GM19035 (cell line): ENCODE results near the gene HNRNPA1.
"Not testable (repeated sequence)": the region's sequence is repeated elsewhere in the genome, so short reads cannot be mapped to it uniquely, and the experiment has no call there.

Experiments used
- ATAC-seq: cut with Tn5 transposase; IDR thresholded peaks from one replicate; pipeline ENCODE4 v1.9.1; 2021; ENCODE audit not compliant: unreplicated experiment

The HNRNPA1 gene

DNA sequence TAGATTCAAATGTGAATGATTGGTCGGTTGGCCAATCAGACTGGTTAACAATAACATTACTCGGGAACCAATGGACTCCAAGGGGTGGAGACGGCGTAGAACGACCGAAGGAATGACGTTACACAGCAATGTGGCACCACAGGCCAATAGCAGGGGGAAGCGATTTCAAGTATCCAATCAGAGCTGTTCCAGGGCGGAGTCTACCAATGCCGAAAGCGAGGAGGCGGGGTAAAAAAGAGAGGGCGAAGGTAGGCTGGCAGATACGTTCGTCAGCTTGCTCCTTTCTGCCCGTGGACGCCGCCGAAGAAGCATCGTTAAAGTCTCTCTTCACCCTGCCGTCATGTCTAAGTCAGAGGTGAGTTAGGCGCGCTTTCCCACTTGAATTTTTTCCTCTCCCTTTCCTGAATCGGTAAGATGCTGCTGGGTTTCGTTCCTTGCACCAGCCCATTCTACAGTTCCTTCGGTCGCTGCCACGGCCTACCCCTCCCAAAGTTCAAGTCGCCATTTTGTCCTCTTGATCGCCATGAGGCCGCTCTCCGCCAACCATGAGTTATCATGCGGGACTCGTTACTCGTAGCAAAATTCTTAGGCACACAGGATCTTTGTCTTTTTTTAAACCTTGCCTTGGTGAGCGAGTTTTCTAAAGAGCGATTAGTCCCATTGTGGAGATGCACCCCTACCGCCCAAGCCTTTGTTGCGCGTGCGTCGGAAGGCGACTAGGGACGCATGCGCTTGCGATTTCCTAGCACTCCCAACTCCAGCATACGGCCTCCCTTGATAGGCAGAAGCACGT is at the start of gene HNRNPA1:
HNRNPA1 (plus strand) TSS at position 259 of the 793 bp plus-strand sequence; CDS start at position 341, 82 bp downstream.
- peak; percentile 84 for ATAC-seq

DNA sequence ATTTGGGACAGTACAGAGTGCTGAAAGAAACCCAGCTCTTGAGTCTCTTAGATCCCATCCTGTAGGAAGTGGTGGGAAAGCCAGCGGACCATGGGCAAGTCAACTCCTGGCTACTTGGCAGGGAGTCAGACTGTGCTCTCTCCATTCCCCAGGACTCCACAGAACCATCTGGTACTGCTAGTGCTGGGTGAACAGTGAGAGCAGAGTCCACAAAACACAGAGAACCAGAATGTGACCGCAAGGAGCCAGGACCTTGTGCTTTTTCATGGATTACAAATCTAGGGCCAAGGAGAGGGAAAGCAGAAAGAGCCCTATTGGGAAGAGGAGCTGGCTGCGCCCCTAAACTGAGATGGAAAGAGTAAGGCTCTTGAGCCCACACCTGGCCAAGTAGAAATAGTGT is 49.3 kb upstream of the HNRNPA1 start:
- not testable (repeated sequence) for ATAC-seq

GRCh38 chr12:54232790-54233189 is 47.7 kb upstream of the HNRNPA1 start:
- no peak for ATAC-seq

DNA sequence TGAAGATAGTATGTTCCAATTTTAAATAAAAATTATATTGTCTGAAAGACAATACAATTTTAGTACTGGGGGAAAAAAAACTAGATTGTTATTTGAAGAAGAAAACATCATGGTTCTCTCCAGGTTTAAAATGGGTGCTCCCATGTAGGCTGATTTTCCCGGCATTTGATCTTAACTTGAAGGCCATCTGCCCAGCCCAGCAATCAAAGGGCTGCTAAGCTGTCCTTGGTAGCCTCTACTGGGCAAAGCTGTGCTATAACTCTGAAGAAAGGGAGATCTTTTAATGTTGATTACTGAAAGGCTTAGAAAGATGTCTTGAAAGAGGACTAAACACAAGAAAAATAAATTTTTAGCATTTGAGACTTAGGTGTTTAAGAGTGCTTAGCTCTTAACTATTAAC is 42.0 kb upstream of the HNRNPA1 start:
- ATAC-seq: no peak

GRCh38 chr12:54239620-54240019 is 40.9 kb upstream of the HNRNPA1 start:
- no peak for ATAC-seq

DNA sequence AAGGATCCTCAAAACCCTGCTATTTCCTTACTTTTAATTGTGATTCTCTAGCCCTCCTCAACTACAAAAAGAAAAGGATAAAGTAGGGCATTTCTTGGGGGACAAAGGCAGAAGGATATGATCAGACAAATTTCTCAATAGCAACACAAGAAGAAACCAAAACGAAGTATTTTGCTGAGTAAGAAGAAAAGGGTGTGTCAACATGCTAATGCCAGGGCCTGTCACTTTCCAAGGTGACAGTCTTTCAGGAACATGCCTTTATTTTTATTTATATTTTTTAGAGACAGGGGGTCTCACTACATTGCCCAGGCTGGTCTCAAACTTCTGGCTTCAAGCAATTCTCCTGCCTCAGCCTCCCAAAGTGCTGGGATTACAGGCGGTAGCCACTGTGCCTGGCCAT is 40.4 kb upstream of the HNRNPA1 start:
- no peak for ATAC-seq

GRCh38 chr12:54240971-54241588 is 39.4 kb upstream of the HNRNPA1 start:
- peak; percentile 61 for ATAC-seq

- no peak for ATAC-seq
Measured at GRCh38 chr12:54246011-54246641, 34.4 kb upstream of the HNRNPA1 start.

- no peak for ATAC-seq
Measured at GRCh38 chr12:54249489-54249888, 31.0 kb upstream of the HNRNPA1 start.

GRCh38 chr12:54251667-54252284 is 28.8 kb upstream of the HNRNPA1 start:
- no peak for ATAC-seq

- no peak for ATAC-seq
Measured at GRCh38 chr12:54253240-54253639, 27.3 kb upstream of the HNRNPA1 start.

GRCh38 chr12:54257332-54257731 is 23.2 kb upstream of the HNRNPA1 start:
- ATAC-seq: no peak

DNA sequence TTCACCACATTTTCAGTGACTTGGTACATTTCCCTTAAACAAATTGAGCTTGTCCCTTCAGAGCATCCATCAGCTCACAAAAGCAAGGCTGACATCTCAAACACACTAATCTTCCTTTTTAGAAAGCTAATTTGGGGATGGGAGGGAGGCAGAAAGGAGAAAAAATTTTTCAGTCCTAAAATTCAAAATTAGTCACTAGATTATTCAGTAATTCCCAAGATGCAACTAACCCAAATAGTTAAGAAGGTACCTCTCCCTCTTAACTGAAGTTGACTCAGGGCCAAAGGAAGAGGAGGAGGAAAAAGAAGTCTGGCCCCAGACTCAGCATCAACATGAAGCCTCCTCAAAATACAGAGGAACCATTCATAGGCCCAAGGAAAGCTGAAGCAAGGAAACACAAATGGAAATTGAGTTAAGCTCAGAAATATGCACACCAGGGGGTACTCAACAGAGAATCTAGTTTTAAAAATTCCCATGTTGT is 22.3 kb upstream of the HNRNPA1 start:
- ATAC-seq: no peak

- ATAC-seq: no peak
Measured at GRCh38 chr12:54259194-54260011, 21.1 kb upstream of the HNRNPA1 start.

DNA sequence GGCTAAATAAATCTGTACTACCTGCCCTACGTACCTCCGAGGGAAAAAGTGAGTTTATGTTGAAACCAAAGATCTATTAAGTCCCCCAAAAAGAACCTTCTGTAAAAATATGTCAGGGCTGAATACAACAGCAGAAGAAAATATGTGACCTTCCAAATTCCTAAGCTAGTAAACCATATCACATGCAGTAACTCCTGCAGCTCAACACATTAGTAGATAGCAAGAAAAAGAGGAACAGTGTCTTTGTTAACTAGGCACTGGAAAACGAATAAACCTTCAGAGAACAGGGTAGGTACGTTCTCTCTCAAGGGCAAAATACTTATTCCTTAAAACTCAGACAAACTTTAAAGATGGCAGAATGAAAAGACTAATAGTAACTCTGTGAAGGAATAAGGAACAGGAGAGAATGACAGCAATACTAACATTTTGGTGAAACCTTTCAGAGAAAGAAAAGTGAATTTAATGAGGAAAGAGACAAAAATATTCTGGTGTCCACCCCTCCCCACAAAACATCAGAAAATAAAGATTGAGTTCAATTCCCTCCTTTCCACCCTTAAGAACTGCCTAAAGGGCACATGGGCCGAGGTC is 18.6 kb upstream of the HNRNPA1 start:
- no peak for ATAC-seq

- no peak for ATAC-seq
Measured at GRCh38 chr12:54262403-54262925, 18.1 kb upstream of the HNRNPA1 start.

DNA sequence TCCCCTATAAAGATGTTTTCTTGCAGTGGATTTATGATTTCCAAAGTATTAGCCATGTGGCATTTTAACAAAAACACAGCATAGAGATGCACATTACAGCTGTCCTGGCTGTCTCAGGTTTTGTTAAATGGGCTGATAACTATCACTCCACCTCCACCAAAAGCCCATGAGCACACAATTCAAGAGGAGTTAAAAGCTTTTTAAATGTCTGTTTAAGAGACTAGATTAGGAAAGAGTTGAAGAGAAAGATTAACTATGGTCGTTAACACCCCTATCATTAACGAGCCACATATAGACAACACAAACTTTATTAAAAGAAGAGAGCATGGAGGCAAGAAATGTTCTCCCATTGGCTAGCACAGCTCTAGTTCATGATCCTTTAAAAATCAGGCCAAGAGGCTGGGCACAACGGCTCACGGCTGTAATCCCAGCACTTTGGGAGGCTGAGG is 15.1 kb upstream of the HNRNPA1 start:
- ATAC-seq: no peak

GRCh38 chr12:54266852-54267251 is 13.7 kb upstream of the HNRNPA1 start:
- ATAC-seq: no peak

DNA sequence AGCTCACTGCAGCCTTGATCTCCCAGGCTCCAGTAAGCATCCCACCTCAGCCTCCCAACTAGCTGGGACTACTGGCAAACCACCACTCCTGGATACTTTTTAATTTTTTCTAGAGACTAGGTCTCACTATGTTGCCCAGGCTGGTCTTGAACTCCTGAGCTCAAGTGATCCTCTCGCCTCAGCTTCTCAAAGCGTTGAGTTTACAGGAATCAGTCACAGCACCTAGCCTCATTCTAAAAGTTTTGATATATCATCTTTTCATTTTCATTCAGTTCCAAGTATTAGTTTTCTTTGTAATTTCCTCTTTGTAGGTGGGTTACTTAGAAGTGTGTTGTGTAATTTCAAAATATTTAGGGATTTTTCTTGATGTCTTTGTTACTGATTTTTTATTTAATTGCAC is 10.2 kb upstream of the HNRNPA1 start:
- ATAC-seq: no peak

DNA sequence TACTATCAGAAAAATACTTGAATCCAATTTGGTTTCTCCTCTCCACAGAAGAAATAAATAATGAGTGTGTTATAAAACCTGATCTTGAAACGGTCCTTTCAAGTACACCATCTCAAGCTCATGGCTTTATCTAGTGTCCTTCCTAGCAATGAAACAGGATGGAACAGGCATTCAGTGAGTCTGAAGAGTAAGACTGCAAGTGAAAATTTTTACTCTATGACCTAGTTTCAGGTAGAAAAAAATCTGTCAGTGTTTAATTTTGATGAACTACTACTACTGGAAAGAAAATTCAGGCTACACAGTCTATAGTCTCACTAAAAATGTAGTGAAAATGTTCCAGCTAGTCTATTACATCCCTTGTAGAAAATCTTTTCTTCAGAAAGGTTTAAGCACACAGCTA is 8.3 kb upstream of the HNRNPA1 start:
- no peak for ATAC-seq
